Activated T-cell treated with anti-CD3 and anti-CD28 coated beads for 4 hours (primary cell): ENCODE measurements around the gene GOLGA6L7.
"Not testable (repeated sequence)": the region's sequence is repeated elsewhere in the genome, so short reads cannot be mapped to it uniquely, and the experiment has no call there.

Experiments
- DNase-seq: peaks from one replicate; pipeline ENCODE4 v3.0.0-alpha.2; 2020

The GOLGA6L7 gene

GRCh38 chr15:28881600-28881999, 33.2 kb upstream of the GOLGA6L7 start:
- DNase-seq: no peak

DNA sequence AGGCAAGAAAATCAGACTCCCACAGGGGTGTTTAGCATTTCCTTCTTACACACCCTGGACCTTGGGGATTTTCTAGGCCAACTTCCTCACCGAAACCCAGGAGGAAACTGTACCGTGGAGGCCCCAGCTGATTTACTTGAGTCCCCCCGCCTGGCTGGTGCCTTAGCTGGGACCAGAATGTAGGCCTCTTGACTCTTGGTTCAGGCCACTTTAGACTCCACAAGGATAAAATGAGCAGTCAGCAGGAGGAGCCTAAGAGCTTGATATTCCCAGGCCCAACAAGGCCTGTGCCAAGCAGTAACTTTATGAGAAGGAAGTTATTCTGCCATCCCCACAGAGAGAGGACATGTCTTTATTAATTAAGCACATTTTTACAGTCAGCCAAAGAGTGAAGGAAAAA, 32.7 kb upstream of the GOLGA6L7 start:
- DNase-seq: no peak

- no peak for DNase-seq
These were observed 32.2 kb upstream of the GOLGA6L7 start for GRCh38 chr15:28880680-28881079.

GRCh38 chr15:28879551-28879950, 31.1 kb upstream of the GOLGA6L7 start:
- DNase-seq: no peak

GRCh38 chr15:28878209-28878608, 29.8 kb upstream of the GOLGA6L7 start:
- DNase-seq: no peak

- no peak for DNase-seq
These were observed 28.4 kb upstream of the GOLGA6L7 start for GRCh38 chr15:28876845-28877185.

DNA sequence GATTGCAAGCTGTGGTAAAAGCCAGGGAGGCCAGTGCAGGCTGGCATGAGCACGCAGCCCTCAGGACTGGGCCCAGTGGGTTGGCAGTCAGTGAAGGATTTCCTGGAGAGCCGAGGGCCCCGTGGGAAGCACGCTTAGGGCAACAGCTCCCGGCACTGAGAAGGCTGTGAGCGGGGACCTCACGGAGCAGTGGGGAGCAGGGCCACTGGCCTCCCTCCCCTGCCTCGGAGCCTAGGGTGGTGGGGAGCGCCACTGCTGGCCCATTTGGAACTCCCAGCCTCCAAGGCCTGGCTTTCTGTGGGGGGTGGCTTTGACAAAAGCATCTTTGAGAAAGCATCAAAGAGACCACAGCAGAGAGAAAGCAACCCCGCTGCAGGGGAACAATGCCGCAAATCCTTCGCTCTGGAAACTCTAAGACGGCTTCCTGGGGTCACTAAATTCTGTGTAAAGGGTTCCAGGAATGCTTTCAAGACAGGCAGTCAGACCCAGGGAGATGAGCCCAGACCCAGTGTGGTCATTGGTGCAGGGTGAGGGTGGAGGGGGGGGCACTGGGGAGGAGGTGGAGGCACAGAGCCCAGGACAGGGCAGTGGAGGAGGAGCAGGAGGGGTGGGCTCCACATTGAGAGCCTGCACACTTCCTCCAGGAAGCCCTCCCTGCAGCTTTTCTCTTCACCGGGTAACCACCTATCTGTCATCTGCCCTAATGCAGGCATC, 27.8 kb upstream of the GOLGA6L7 start:
- DNase-seq: no peak

- no peak for DNase-seq
These were observed 27.1 kb upstream of the GOLGA6L7 start for GRCh38 chr15:28875461-28876000.

DNA sequence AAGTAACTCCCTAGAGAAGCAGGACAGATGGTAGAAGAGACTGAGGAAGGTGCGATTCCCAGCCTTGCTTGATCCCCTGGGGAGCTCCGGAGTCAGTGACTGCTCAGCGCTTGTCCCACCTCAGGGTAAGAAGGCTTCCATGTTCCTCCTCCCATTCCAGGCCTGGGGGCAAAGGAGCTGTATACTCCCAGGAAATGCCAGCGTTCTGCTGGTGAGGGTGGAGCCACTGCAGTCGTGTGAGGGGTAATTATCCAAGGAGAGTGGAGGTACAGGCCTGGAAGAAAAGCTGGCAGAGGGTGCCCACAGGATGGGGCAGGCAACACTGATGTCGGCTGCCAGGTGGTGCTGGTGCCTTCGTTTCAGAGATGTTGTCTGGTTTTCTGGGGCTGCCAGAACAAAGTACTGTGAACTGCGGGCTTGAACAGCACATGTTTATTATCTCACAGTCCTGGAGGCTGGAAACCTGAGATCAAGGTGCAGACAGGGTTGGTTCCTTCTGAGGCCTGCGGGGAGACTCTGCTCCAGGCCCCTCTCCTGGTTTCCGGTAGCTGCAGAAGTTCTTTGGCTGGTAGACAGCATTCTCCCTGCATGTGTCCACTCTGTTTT, 25.2 kb upstream of the GOLGA6L7 start:
- DNase-seq: no peak

GRCh38 chr15:28873006-28873405, 24.6 kb upstream of the GOLGA6L7 start:
- no peak for DNase-seq

- no peak for DNase-seq
These were observed 22.7 kb upstream of the GOLGA6L7 start for GRCh38 chr15:28871168-28871567.

DNA sequence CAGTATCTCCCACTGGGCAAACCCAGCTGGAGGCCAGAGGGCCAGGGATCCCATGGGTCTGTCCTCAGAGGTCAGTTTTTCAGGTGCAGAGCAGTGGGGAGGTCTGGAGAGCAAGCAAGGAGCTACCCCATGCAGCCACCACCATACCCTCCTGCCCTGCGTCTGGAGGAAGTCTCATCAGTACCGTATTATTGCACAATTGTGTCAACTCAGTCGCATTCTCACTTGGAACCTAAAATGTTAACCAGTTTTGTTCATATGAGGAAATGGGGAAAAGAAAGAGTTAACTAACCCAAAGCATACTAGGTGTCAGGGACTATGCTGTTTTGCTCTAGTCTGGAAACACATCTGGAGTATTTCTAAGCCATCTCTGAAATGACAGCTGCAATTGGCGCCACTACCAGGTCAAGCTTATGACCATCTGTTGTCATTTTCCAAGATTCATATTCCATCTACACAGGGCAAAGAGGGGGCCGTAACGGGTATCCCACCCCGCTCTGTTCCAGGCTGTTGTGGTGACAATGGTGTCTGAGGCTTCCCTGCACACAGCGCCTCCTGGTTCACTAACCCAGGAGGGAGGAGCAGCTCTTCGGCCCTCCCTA, 20.4 kb upstream of the GOLGA6L7 start:
- DNase-seq: no peak

DNA sequence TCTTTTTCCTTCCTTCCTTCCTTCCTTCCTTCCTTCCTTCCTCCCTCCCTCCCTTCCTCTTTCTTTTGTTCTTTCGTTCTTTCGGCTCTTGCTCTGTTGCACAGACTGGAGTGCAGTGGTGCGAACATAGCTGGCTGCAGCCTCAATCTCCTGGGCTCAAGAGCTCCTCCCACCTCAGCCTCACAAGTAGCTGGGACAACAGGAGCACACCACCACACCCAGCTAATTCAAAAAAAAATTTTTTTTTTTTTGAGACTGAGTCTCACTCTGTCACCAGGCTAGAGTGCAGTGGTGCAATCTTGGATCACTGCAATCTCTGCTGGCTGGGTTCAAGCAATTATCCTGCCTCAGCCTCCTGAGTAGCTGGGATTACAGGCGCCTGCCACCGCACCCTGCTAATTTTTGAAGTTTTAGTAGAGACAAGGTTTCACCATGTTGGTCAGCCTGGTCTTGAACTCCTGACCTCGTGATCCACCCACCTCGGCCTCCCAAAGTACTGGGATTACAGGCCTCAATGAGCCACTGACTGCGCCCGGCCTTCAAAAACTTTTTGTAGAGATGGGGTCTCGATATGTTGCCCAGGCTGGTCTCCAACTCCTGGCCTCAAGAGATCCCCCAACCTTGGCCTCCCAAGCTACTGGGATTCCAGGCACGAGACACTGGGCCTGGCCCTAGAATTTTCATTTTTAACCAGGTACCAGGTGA, 13.3 kb upstream of the GOLGA6L7 start:
- not testable (repeated sequence) for DNase-seq

DNA sequence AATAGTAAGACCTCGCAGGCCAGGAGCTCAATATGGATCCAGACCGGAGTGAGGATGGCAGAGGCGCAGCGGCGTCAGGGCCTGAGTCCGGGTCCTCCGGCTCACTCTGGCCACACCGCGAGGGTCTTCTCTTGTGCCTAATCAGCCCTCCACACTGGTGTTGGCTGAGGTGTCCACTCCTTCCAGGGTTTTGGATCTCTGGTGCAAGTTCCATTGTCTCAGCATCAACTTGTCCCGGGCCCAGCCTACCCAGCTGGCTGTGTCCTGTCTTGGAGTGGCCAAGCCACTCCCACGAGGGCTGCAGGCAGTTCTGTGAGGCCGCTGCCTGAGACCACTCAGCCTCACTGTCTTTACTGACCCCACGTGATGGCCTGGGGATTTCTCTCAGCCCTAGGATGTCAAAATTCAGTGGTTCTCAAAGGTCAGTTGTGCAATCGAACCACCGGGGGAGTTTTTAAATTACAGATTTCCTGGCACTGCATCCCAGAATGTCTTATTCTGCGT, 12.6 kb upstream of the GOLGA6L7 start:
- no peak for DNase-seq

- not testable (repeated sequence) for DNase-seq
These were observed 6.1 kb upstream of the GOLGA6L7 start for GRCh38 chr15:28854578-28854977.

GRCh38 chr15:28853654-28854053, 5.2 kb upstream of the GOLGA6L7 start:
- not testable (repeated sequence) for DNase-seq

DNA sequence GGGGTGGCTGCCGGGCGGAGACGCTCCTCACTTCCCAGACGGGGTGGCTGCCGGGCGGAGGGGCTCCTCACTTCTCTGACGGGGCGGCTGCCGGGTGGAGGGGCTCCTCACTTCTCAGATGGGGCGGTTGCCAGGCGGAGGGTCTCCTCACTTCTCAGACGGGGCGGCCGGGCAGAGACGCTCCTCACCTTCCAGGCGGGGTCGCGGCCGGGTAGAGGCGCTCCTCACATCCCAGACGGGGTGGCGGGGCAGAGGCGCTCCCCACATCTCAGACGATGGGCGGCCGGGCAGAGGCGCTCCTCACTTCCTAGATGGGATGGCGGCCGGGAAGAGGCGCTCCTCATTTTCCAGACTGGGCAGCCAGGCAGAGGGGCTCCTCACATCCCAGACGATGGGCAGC, 1.3 kb upstream of the GOLGA6L7 start:
- not testable (repeated sequence) for DNase-seq

DNA sequence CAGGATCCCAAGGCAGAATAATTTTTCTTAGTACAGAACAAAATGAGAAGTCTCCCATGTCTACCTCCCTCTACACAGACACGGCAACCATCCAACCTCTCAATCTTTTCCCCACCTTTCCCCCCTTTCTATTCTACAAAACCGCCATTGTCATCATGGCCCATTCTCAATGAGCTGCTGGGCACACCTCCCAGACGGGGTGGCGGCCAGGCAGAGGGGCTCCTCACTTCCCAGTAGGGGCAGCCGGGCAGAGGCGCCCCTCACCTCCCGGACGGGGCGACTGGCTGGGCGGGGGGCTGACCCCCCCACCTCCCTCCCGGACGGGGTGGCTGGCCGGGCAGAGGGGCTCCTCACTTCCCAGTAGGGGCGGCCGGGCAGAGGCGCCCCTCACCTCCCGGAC, 827 bp upstream of the GOLGA6L7 start:
- DNase-seq: not testable (repeated sequence)

DNA sequence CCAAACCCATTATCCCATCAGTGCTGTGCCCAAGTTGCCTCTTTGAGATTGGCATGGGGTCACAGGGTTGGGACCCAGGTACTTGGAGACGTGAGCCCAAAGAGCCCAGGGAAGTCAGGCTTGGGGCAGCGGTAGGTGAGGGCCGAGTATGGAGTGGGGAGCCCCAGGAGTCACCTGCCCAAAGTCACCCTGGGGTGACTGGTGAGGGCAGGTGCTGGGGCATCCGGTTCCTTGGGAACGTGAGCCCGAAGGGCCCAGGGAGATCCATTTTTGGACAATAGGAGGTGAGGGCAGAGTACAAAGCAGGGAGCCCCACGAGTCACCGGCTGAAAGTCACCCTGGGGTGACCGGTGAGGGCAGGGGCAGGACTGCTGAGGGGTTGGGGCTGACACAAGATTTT, 485 bp downstream of the GOLGA6L7 start:
- DNase-seq: not testable (repeated sequence)

DNA sequence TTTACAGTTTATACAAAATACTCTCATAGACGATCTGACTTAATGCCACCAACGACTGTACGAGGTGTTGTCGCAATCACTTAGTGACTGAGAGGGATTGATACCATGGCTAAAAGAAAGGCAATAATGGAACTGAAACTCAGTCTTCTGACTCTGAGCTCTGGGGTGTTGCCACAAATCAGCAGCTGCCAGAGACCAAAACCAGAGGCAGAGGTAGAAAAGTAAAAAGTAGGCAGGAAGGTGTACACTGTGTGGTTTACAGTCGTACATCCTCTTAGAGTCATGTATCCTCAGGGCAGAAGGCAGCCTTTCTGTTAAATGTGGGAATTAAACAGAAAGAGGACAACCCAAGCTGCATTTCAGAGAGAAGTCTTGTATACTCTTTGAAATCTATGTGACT, 1.2 kb downstream of the GOLGA6L7 start:
- not testable (repeated sequence) for DNase-seq

- not testable (repeated sequence) for DNase-seq
These were observed 4.3 kb downstream of the GOLGA6L7 start for GRCh38 chr15:28844147-28844546.

DNA sequence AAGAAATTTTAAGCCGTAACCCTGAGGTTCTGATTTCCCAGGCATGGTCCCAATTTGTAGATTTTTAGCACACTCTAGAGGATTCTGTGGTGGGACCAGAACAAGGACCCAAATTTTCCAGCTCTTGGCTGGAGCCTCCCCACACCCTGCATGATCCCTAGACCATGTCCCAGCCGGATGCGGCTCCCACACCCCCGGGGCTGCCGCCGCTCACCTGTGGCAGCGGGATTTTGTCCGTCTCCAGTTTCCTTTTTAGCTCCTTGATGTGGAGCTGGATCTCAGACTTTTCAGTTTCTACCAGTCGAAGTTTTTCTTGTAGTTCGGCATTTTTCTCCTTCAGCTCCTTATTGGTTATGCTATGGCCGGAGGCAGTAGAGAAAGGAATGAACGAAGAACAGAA, 4.9 kb downstream of the GOLGA6L7 start:
- not testable (repeated sequence) for DNase-seq

DNA sequence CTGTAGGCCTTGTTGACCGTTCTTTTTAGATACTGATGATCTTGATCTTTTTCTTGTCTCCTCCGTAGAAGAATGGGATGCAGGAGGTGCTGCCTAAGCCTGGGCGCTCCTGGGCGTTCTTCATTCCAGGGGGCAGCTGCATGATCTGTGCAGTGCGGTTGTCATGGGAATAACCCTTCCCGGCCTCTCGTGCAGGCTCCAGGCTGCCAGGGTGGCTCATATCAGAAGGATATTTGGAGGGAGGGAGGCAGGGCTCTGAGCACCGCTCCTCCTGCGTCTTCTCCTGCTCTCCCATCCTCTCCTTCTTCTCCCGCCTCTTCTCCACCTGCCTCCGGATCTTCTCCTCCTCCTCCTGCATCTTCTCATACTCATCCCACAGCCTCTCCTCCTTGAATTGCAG, 6.2 kb downstream of the GOLGA6L7 start:
- DNase-seq: not testable (repeated sequence)
